Stimulated activated CD8-positive, alpha-beta memory T cell treated with anti-CD3 and anti-CD28 coated beads, Interleukin-2, amount 100 ng/mL, for 1 hour (primary cell): ENCODE measurements around the gene FGF7.
"Not testable (repeated sequence)": the region's sequence is repeated elsewhere in the genome, so short reads cannot be mapped to it uniquely, and the experiment has no call there.

Source experiments
- DNase-seq, 2 donors: peaks; one replicate each; pipeline ENCODE4 v3.0.0-alpha.2; 2020; ENCODE audit warnings: low read depth in 2 of 2

The FGF7 gene, protein sequence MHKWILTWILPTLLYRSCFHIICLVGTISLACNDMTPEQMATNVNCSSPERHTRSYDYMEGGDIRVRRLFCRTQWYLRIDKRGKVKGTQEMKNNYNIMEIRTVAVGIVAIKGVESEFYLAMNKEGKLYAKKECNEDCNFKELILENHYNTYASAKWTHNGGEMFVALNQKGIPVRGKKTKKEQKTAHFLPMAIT

DNA sequence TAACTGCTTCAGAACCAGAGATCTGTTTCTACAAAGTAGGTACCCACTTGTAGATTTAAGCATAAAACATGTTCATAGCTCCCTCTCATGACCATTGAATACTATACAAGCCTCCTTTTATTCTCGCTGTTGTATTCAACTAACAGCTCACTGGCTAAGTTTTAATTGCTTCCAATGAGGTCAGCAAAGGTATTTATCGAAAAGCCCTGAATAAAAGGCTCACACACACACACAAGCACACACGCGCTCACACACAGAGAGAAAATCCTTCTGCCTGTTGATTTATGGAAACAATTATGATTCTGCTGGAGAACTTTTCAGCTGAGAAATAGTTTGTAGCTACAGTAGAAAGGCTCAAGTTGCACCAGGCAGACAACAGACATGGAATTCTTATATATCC, at the start of gene FGF7:
Gene FGF7 (plus strand): TSS at position 222 of the 400 bp plus-strand sequence. CDS start 1,056 bp downstream, outside the sequence.
- no peak for DNase-seq

DNA sequence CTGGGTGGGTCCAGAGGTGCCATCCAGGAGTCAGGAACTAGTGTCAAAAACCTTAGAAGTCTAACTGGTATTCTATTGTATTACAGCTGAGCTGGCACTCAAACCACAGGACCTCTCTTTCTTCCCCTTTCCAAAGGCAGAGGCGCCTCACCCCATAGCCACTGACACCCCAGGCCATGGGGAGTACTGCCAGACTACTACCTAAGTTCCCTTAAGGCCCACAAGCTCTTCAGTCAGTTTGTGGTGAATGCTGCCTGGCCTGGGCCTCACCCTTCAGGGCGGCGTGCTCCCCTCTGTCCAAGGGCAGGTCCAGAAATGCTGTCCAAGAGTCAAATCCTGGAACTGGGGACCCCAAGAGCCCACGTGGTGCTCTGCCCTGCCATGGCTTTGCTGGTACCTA, 43.0 kb upstream of the FGF7 start:
- no peak for DNase-seq

DNA sequence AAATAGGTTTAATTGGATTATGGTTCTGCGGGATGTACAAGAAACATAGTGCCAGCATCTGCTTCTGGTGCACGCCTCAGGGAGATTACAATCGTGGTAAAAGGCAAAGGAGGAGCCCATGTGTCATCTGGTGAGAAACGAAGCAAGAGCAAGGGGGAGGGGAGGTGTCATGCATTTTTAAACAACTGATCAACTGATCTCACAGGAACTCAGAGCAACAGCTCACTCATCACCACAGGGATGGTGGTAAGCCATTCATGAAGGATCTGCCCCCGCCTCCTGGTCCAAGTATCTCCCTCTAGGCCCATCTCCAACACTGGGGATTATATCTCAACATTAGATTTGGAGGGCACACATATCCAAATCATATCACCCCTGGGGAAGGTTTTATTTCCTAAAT, 42.1 kb upstream of the FGF7 start:
- no peak for DNase-seq

DNA sequence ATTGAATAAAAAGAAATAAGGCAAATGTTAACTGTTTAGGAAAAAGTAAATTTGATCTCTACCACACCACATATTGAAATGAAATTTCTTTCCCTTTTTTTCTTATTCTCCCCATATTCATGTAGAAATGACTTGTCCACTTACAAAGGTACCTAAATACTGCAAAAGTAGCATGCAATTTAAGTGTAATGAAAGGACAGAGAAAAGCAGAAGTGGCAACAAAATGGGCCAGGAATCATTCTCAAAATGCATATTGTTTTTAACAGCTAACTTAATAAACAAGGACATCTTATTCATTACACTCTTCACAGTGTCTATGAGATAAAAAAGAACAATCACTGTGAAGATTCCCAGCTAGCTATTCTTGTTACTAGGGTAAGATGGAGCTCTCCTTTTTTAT, 40.6 kb upstream of the FGF7 start:
- no peak for DNase-seq

DNA sequence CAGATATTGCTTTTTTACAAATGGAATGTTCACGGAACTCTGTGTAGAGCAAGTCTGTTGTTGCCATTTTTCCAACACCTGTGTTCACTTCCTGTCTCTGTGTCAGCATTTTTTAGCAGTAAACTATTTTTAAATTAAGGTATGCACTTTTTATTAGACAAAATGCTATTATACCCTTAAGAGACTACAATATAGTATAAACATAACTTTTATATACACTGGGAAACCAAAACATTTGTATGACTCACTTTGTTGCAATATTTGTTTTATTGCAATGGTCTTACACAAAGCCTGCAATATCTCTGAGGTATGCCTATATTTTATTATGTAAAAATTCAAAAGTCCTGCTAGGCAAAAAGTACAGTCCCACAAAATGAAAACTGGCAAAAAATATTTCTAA, 39.8 kb upstream of the FGF7 start:
- DNase-seq = no peak

DNA sequence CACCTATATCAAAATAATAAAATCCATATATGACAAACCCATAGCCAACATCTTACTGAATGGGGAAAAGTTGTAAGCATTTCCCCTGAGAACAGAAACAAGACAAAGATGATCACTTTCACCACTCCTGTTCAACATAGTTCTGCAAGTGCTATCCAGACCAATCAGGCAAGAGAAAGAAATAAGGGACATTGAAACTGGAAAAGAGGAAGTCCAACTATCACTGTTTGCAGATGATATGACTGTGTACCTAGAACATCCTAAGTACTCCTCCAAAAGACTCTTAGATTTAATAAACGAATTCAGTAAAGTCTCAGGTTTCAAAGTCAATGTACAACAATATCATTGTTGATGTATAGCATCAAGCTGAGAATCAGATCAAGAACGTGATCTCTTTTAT, 35.6 kb upstream of the FGF7 start:
- DNase-seq = no peak

DNA sequence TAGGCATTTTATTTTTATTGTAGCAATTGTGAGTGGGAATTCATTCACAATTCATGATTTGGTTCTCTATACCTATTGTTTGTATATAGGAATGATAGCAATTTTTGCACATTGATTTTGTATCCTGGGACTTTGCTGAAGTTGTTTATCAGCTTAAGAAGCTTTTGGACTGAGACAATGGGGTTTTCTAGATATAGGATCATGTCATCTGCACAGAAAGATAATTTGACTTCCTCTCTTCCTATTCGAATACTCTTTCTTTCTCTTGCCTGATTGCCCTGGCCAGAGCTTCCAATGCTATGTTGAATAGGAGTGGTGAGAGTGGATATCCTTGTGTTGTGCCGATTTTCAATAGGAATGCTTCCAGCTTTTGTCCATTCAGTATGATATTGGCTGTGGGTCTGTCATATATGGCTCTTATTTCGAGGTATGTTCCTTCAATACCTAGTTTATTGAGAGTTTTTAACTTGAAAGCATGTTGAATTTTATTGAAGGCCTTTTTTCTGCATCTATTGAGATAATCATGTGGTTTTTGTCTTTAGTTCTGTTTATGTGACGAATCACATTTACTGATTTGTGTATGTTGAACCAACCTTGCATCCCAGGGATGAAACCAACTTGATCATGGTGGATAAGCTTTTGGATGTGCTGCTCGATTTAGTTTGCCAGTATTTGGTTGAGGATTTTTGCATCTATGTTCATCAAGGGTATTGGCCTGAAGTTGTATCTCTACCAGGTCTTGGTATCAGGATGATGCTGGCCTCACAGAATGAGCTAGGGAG, 20.3 kb upstream of the FGF7 start:
- not testable (repeated sequence) for DNase-seq

DNA sequence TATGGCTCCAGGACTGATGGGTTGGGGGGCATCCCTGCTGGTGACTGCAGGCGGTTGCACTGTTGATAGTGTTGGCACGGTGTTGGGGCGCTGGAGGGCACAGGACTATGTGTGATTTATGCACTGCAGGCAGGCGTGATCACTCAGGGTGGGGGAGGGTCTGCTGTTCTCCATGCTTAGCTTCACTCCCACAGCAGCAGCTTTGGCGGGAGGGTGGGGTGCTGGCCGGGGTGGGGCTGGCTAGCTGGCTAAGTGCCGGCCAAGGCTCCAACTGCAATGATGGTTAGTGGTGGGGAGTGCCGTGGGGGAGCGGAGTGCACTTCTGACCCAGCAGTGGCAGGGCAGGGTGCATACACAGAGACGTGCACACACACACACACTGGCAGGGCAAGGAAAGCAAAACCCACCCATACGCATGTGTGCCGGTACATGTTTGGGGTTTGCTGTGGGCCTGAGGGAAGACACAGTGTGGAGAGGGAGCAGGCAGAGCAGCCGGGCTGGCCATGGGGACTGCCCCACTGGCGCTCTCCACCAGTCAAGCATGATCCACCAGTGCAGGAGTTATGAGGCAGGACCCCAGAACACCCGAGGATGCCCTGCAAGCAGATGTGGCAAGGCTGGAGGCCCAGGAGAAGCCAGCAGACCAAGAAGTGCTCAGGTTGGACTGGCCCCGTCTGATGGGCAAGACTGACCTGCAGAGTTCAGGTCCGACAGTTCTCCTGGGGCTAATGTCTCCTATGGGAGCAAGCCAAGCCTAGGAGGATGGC, 16.5 kb upstream of the FGF7 start:
- DNase-seq = no peak

DNA sequence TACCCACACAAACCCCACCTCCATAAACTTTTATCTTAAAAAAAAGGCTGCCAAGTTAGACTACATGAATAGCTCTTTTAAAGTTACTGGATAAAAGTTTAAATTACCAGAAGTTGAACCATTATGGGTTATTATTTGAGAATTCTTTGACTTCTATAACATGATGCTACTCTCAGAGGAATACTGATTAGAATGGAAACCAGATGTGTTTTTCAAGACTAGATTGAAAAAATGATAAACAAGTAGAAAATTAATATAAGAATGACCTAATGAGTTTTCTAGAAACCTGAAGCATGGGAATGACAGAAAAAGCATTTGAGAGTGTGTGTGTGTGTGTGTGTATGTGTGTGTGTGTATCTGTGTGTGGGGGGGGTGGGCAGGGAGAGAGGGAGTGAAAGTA, 12.4 kb upstream of the FGF7 start:
- DNase-seq = no peak

DNA sequence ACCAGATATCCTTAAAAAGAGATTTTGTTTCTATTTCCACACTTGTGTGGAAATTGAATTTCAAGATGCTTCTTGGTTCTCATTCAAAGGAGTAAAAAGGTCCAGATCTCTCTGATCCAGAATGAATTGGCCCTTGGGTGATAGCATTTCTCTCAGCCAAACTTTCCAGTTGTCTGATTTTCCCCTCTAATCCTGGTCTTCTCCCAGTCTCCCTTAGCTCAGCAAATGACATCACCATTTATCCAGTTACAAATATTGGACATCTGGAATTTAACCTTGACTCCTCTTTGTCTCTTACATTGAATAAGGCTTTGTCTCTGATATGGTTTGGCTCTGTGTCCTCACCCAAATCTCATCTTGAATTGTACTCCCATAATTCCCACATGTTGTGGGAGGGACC, 10.2 kb upstream of the FGF7 start:
- no peak for DNase-seq

DNA sequence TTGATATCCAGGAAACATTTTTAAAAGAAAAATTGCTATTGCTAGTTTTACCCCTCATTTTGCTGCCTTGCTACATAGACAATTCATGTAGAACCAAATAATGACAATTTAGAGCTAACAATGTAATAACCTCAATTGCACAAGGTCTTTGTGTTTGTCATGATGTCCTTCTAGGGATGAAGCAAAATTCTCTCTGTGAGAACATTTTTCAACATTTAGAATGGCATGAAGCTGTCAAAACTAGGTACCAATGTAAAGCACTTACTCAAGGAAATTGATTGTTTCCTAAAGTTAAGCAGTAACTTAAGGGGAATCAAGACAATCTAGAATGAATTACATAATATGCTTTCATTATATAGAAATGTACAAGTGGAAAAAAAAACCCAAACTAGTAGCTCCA, 7.9 kb upstream of the FGF7 start:
- DNase-seq = no peak

DNA sequence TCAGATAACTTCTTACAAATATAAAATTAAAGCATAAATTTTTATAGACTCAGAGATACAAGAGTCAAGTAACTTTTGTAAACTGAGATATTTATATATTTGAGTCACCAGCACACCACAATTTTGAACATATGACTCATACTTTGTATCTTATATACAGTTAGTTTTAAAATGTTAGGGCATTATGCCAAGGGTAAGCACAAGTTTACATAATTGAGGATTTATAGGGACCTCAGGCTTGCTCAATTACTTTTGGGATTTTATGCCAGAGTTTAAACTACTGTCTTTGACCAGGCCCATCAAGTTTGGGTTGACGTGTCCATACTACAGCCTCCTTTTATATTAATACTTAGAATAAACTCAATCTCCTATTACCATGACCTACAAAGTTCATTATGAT, 7.4 kb upstream of the FGF7 start:
- DNase-seq = no peak

DNA sequence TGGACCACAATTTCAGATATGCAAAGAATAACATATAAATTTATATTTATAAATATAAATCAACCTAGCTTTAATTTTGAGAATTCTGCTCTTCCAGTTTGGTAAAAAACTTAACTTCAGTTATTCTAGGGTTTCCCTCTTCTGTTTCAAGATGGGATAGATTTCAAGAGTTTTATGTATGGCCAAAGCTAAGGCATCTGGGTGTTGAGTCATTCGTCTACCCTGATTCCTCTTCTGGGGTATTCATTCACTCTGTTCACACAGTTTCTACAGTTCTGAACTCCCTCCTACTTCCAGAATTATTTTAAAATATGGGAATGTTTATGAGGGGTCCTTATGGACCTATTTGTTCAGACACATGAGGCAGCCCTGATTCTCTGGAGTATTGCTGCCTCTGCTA, 4.2 kb upstream of the FGF7 start:
- DNase-seq = no peak

DNA sequence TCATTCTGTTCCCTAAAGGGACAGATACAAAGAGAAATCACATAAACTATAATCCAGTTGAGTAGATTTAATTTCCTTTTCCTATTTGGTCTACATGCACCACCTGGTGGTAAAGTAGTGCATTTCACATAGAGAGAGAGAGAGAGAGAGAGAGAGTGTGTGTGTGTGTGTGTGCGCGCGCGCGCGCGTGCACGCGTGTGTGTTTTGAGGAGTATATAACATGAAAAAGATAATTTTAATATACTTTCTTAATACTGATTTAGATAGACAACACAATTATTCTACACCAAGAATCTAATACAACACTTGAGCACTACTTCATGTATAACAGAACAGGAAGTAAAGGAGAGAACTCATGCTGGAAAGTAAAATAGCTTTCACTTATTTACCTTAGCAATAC, 1.1 kb upstream of the FGF7 start:
- no peak for DNase-seq

DNA sequence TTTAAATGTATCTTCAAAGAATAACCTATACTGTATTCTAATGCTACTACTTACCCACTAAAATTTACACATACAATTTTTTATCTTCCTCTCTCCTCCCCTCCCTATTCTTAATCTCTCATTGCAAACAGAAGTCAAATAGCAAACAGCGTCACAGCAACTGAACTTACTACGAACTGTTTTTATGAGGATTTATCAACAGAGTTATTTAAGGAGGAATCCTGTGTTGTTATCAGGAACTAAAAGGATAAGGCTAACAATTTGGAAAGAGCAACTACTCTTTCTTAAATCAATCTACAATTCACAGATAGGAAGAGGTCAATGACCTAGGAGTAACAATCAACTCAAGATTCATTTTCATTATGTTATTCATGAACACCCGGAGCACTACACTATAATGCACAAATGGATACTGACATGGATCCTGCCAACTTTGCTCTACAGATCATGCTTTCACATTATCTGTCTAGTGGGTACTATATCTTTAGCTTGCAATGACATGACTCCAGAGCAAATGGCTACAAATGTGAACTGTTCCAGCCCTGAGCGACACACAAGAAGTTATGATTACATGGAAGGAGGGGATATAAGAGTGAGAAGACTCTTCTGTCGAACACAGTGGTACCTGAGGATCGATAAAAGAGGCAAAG, 984 bp downstream of the FGF7 start:
- DNase-seq = no peak

DNA sequence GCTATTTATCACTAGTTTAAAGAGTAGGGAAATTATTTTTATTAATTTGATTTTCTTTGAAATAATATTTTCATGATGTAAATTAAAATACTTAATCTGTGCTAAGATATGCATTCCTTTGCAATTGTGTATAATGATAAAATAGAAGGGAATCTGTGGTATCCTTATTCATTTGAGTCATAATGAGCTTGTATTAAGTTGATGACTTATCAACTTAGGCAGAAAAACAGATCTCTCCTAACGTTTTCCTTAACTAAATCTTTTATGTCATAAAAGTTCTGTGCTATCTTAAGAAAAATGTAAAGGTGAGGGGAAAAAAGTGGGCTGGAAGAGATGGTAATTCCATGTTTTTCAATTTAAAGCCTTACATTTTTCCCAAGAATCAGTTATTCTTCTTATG, 1.9 kb downstream of the FGF7 start:
- no peak for DNase-seq

DNA sequence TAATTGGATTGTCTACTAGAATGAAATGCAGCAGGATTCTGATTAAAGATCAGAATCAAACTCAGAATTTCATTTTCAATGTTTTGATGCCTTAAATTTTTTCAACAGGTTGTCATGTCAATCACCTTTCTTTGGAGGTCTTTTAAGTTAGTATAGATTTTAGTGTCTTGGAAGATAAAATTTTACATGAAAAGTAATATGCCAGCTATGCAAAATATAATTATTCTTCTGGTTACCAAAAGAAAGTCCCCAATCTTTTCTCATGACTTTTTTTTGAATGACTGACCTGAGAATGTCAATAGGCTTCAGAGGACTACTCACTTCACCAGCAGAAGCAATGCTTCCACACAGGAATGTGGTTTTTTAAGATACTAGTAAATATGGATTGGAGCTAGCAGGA, 4.3 kb downstream of the FGF7 start:
- DNase-seq = no peak

DNA sequence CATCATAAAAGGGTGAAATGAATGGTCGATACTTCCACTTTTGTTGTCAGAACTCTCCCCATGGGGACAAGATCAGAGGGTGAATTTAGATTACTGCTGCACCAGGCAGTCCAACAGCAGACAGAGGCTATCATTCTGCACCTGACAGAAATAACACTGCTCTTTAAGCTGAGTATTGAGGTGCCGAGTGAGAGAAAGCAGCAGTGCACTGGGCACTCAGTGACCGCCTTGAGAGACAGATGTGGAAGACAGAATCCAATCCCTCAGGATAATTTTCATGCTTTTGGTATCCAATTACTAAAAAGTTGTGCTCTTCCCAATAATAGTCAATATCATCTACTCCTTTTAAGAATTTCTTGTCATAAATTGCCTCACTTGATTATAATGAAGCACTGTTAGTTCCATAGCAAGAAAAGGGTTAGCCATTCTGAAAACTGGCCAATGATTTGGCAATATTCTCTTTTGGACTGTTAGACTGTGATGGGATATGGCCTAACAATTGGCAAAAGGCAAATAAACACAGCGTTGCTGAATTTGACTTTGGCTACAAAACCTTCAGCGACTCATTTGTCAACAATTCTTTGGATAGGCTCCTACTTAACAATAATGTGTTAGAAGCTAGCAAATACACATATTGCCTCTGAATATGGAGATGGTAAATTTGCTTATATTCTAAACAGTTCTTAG, 5.5 kb downstream of the FGF7 start:
- DNase-seq = no peak

DNA sequence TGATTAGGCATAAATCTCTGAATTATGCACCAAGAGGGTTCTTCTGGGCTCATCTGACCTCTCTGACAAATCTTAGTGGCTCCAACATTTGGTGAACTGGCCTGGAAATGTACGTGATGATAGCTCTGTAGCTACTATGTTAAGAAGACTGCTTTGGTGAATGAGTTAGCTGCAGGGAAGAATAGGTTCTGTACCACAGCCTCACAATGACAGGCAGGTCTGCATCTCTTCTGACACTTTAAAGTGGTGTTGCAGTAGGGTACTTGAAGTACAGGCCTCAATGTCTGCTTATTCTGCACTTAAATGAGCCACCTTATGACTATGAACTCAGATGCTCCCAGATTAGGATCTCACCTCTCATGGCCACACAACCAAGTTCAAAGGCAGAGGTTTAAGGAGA, 7.0 kb downstream of the FGF7 start:
- DNase-seq = no peak

DNA sequence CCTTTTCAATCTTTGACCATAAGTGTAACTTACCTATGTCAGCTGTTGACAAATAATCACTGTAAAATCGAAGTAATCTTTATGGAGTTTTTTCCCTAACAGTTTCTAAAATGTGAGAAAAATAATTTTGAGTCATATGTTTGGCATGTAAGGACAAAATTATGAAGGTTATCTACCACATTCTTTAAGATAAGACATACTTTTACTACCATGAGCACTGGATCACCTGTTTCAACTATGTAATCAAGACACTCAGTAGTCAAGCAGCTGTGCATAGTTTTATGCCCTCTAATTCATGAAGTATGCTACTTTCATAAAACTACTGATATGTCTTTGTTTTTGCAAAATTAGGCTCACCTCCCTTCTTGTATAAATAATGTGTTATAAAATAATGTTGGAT, 12.1 kb downstream of the FGF7 start:
- DNase-seq = no peak

DNA sequence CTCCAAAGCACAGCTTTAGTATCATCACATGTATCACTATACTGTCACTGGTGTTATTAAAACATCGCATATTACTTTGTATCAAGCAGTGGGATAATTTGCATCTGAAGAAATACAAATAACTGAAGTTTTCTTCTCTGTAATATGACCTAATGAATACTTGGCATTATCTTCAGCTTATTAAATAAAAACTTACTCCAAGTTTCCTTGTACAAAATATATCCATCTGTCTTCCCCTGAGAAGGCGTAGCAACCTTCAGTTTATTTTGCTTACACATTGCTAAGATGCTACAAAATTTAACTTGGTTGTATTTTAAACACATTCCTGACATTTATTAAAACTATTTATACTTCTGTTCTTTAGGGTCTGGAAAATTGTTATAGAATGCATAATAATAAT, 13.7 kb downstream of the FGF7 start:
- no peak for DNase-seq
